Left lung (tissue), 10 donors: Measurements from ENCODE around the gene POLA1. TPM values are rescaled to one million over a fixed set of nuclear protein-coding genes. Genes with fewer than 3 reads are reported as not detected.

Source experiments
- ATAC-seq: fragments of 200-7000 bp; cut with Tn5 transposase; one replicate; pipeline ENCODE4 v1.9.1; 2020; ENCODE audit warnings: moderate library complexity
- DNase-seq, 4 donors: peaks; one replicate each; pipeline ENCODE4 v3.0.0-alpha.2; 2013 to 2020
- H3K27ac ChIP-seq, 2 donors: fragments of 200-600 bp; sonication (generic) in 1 of 2; one replicate each; pipeline versions ENCODE4 v1.5.0 to v1.8.0; 2020 to 2021
- H3K27me3 ChIP-seq, 2 donors: fragments of 200-600 bp; sonication (generic) in 1 of 2; one replicate each; pipeline versions ENCODE4 v1.5.0 to v1.8.0; 2020 to 2021
- H3K36me3 ChIP-seq, 2 donors: fragments of 200-600 bp; sonication (generic) in 1 of 2; one replicate each; pipeline versions ENCODE4 v1.5.0 to v1.8.0; 2020 to 2021
- H3K4me1 ChIP-seq, 2 donors: fragments of 200-600 bp; one replicate each; pipeline ENCODE4 v1.8.0; 2021
- H3K4me3 ChIP-seq, 2 donors: fragments of 200-600 bp; sonication (generic) in 1 of 2; one replicate each; pipeline versions ENCODE4 v1.5.0 to v1.8.0; 2020 to 2021; ENCODE audit warnings: mild to moderate bottlenecking in 1 of 2
- H3K9me3 ChIP-seq, 2 donors: fragments of 200-600 bp; sonication (generic) in 1 of 2; one replicate each; pipeline versions ENCODE4 v1.5.0 to v1.8.0; 2020 to 2021
- intact Hi-C, 2 donors: fragments of 100-400 bp; cut with DNase I; formaldehyde crosslinking; loops; one replicate each; pipeline versions ENCODE4 v1.11.2 to v1.14.2; 2022
- polyA plus RNA-seq, 6 donors: library from polyadenylated mRNA; unstranded; fragments of 120-200 nt; gene quantifications; one replicate each; pipeline ENCODE4 v1.2.1, GENCODE V29; 2013; ENCODE audit not compliant: insufficient read length in 6 of 6
- total RNA-seq, 2 donors: library from RNA; stranded (reverse); fragmentation: NEBNext Ultra II Directional; extraction: Animal tissue kit (Norgen Biotek cat#: 25700); gene quantifications; one replicate each; pipeline ENCODE4 v1.2.1, GENCODE V29; 2021
- TF ChIP-seq, protein P1 (sequence below), 2 donors: fragments of 200-600 bp; sonication (generic) in 1 of 2; IDR thresholded peaks; one replicate each; pipeline versions ENCODE4 v1.5.0 to v1.8.0; 2021; ENCODE audit warnings: antibody characterized with exemption in 2 of 2
- donor health status: DM: no; HTN: yes; CAD: no.
- donor health status: DM: no; HTN: no; CAD: no.

Gene POLA1
- total and polyA plus RNA-seq, 8 donors = 11.0 to 19.6 (median 15.8) TPM

DNA sequence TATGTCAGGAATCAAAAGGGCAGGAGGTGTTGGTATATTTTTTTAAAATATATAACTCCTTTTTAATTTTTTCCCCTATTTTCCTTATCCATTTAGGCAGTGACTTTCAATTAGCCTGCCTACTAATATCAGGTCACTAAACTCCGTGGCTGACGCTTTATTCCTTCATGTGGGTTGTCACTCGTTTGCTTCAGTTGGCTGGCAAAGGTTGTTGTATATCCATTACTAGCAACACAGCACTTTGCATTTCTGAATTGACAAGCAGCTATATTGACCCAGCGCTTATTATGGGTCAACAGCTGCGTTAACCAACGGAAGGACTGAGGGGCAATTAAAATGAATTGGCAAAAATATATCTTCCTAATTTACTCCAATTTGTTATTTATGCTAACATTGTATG is 234.4 kb downstream of the POLA1 start:
- no peak overlapping the region for H3K27ac ChIP-seq
- no peaks in the 10 kb centered on the region for H3K9me3 ChIP-seq
- no peaks in the 10 kb centered on the region for H3K36me3 ChIP-seq
- TF ChIP-seq, protein P1, sequence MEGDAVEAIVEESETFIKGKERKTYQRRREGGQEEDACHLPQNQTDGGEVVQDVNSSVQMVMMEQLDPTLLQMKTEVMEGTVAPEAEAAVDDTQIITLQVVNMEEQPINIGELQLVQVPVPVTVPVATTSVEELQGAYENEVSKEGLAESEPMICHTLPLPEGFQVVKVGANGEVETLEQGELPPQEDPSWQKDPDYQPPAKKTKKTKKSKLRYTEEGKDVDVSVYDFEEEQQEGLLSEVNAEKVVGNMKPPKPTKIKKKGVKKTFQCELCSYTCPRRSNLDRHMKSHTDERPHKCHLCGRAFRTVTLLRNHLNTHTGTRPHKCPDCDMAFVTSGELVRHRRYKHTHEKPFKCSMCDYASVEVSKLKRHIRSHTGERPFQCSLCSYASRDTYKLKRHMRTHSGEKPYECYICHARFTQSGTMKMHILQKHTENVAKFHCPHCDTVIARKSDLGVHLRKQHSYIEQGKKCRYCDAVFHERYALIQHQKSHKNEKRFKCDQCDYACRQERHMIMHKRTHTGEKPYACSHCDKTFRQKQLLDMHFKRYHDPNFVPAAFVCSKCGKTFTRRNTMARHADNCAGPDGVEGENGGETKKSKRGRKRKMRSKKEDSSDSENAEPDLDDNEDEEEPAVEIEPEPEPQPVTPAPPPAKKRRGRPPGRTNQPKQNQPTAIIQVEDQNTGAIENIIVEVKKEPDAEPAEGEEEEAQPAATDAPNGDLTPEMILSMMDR (IDR thresholded peaks at IDR 0.05) = no peak
- no peaks in the 10 kb centered on the region for H3K27me3 ChIP-seq
- H3K4me1 ChIP-seq = no peaks in the 10 kb centered on the region
- intact Hi-C loops = no loop called here
- no peak overlapping the region for H3K4me3 ChIP-seq
- ATAC-seq (no peak), DNase-seq (no peak)

DNA sequence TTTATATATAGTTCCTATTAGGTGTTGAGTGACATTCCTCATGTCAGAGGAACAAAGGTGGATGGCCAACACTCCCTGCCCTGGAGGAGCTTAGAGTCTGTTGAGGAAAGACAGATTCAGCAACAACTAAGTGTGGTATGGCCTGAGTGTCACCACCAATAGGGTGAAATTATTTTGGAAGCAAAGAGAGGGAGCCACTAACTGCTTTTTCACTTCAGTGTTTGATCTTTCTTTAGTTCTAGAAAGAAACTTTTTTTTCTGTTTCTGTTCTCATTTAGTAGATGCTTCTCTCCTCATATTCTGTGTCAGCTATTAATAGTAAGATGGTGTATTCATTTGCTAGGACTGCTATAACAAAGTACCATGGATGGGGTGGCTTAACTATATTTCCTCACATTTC is 240.6 kb downstream of the POLA1 start:
- DNase-seq = no peak
- no peak for ATAC-seq

DNA sequence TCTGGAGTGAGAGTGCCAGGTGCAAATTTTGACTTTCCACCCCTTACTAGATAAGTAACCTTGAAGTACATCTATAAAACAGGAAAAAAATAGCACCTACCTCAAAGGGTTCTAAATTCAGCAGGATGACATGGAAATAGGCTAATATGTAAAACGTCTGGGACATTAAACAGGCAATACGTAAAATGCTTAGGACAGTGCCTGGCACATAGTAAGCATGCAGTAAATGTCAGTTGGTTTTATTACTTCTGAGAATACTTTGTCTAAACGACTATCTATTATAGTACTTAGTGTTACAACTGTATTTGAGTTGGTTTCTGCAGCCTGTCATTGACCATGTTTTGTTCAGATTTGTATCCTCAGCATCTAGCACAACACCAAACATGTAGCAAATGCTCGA is 251.3 kb downstream of the POLA1 start:
- H3K36me3 ChIP-seq = no peaks in the 10 kb centered on the region
- no peak overlapping the region for H3K27ac ChIP-seq
- no peaks in the 10 kb centered on the region for H3K27me3 ChIP-seq
- TF ChIP-seq, protein P1 (IDR thresholded peaks at IDR 0.05) = no peak
- ATAC-seq (no peak), DNase-seq (no peak)
- H3K9me3 ChIP-seq = no peaks in the 10 kb centered on the region
- H3K4me1 ChIP-seq = no peaks in the 10 kb centered on the region
- intact Hi-C loops = no loop called here
- no peak overlapping the region for H3K4me3 ChIP-seq

More for the DNA sequence above, 240.6 kb downstream of the POLA1 start:
- Histone ChIP-seq H3K36me3 (no peaks in the 10 kb centered on the region), H3K4me1 (no peaks in the 10 kb centered on the region), H3K27ac (no peak overlapping the region), H3K4me3 (no peak overlapping the region), H3K27me3 (no peaks in the 10 kb centered on the region), H3K9me3 (no peaks in the 10 kb centered on the region)
- intact Hi-C loops = no loop called here
- TF ChIP-seq, protein P1 (IDR thresholded peaks at IDR 0.05) = no peak

DNA sequence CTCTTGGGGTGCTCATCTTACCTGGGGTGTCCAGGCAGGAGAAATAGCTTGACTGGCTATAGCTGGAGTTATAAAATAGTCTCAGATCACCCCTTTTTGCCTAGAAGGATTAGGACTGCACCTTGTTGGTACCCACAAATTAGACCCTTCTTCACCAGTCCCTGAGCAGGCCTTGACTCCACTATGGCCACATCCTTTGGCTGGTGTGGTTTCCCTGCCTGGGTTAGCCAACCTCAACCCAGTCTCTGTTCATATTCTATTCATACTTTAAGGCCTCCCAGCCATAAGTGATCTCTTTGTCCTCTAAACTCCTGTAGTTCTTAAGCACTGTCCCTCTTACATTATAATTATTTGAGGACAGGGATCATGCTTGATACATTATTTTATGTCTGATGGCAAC is 252.7 kb downstream of the POLA1 start:
- intact Hi-C loops = no loop called here
- Histone ChIP-seq H3K9me3 (no peaks in the 10 kb centered on the region), H3K4me3 (no peak overlapping the region), H3K36me3 (no peaks in the 10 kb centered on the region), H3K27me3 (no peaks in the 10 kb centered on the region), H3K27ac (no peak overlapping the region), H3K4me1 (no peaks in the 10 kb centered on the region)
- DNase-seq (no peak), ATAC-seq (no peak)
- TF ChIP-seq, protein P1 (IDR thresholded peaks at IDR 0.05) = no peak

DNA sequence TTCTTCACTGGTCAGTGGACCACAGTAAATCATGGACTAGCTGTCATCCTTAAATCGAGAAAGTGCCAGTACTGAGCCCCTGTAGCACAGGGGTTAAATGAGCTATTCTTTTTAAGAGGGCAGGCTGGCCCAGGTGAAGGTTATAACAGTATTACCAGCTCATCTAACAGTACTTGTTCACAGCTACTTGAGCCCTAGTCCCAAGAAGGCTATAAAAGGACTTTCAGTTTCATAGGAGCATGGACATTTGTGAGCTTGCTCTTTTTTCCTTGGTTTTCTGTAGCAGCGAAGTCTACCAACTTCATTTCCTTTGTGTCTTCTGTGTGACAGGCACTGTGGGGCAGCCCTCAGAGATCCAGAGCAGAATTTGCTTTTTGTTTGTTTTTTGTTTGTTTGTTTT is 261.0 kb downstream of the POLA1 start:
- TF ChIP-seq, protein P1 (IDR thresholded peaks at IDR 0.05) = no peak
- DNase-seq (no peak), ATAC-seq (no peak)
- Histone ChIP-seq H3K36me3 (no peaks in the 10 kb centered on the region), H3K27ac (no peak overlapping the region), H3K4me1 (no peaks in the 10 kb centered on the region), H3K27me3 (no peaks in the 10 kb centered on the region), H3K9me3 (no peaks in the 10 kb centered on the region), H3K4me3 (no peak overlapping the region)
- intact Hi-C loops = no loop called here
